ENCODE results near the gene TERT. TPM values are rescaled to one million over a fixed set of nuclear protein-coding genes. Genes with fewer than 3 reads are reported as not detected.

The TERT gene
- total RNA-seq, 4 donors from 2014 or later, result not detected

DNA sequence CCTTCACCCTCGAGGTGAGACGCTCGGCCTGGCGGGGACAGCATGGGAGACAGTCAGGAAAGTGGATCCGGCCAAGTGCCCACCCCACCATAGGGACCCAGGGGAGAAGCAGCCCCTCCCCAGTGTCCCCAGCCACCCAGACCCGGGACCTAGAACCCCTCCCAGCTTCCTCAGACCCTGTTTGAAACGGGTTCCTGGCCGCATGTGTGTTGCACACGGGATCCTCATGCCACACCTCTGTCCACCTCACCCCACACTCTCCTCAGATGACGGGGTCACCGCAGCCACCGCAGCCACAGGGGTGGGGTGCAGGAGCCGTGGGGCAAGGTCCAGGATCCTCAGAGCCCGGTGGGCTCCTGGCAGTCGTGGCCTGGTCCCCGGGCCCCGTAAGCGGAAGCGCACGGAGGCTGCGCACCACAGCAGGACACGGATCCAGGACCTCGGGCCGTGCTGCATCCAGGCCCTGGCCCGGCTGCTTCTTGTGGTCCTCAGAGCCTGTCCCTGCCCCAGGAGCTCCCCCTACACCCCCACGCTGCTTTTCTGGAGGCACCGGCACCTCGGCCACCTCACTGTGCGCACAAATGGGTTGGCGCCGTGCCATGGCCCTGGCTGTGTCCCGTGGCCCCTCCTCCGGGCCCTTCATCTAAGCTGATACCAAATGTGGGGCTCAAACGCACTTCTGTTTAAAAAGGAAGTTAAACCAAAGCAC lies 15.3 kb downstream of the TERT start:
- Histone ChIP-seq H3K4me1 (no peaks in the 10 kb centered on the region), H3K27me3 (peaks cover 8% of the 10 kb centered on the region), H3K9me3 (peaks cover 0 to 6% (median 0%) of the 10 kb centered on the region in 3 donors), H3K36me3 (no peaks in the 10 kb centered on the region), H3K27ac (no peak overlapping the region), H3K4me3 (no peak overlapping the region)
- TF ChIP-seq POLR2A (IDR thresholded peaks at IDR 0.05) (no peak), POLR2AphosphoS5 (IDR thresholded peaks at IDR 0.05) (no peak)
- ATAC-seq, result no peak
- 93% methylated on average over 5 of the region's 34 CpGs; no CpG with 5 or more reads in 1 of the 2 donors for WGBS, 2 donors (ENCODE audit: low coverage in 1 of 2)

DNA sequence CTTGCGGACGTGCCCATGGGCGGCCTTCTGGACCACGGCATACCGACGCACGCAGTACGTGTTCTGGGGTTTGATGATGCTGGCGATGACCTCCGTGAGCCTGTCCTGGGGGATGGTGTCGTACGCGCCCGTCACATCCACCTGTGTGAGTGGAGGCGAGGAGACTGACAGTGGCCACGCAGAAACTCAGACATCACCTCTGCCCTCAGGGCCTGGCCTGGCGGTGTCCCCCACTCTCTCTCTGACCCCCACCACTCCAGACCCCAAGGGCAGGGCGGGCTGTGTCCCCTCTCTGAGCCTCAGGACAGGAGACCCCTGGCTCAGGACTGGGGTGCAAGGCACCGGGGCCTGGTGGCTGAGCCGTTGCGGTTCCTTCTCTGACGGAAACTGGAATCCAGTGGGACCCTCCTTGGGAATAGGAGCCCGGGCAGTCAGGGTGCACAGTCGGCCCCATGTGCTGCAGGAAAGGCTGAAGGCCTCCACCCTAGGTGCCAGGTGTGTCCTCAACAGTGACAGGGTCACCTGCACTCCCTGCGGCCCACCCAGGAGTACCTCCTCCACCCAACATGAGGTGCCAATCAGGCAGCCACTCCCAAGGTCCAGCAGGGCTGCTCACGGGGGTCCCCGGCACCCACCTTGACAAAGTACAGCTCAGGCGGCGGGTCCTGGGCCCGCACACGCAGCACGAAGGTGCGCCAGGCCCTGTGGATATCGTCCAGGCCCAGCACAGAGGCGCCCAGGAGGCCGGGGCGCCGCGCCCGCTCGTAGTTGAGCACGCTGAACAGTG lies 16.0 kb downstream of the TERT start:
- H3K27me3 ChIP-seq, result peaks cover 15% of the 10 kb centered on the region
- no peak for TF ChIP-seq POLR2AphosphoS5 (IDR thresholded peaks at IDR 0.05)
- no peak for TF ChIP-seq POLR2A (IDR thresholded peaks at IDR 0.05)
- TF ChIP-seq EP300 (IDR thresholded peaks at IDR 0.05), result no peak
- TF ChIP-seq, protein P1, sequence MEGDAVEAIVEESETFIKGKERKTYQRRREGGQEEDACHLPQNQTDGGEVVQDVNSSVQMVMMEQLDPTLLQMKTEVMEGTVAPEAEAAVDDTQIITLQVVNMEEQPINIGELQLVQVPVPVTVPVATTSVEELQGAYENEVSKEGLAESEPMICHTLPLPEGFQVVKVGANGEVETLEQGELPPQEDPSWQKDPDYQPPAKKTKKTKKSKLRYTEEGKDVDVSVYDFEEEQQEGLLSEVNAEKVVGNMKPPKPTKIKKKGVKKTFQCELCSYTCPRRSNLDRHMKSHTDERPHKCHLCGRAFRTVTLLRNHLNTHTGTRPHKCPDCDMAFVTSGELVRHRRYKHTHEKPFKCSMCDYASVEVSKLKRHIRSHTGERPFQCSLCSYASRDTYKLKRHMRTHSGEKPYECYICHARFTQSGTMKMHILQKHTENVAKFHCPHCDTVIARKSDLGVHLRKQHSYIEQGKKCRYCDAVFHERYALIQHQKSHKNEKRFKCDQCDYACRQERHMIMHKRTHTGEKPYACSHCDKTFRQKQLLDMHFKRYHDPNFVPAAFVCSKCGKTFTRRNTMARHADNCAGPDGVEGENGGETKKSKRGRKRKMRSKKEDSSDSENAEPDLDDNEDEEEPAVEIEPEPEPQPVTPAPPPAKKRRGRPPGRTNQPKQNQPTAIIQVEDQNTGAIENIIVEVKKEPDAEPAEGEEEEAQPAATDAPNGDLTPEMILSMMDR (IDR thresholded peaks at IDR 0.05), result no peak
- H3K27ac ChIP-seq, result no peak overlapping the region
- WGBS, 2 donors (ENCODE audit: low coverage in 1 of 2), result 100% methylated on average over 1 of the region's 42 CpGs; no CpG with 5 or more reads in 1 of the 2 donors
- no peaks in the 10 kb centered on the region for H3K36me3 ChIP-seq
- H3K4me1 ChIP-seq, result no peaks in the 10 kb centered on the region
- no peak overlapping the region for H3K4me3 ChIP-seq
- H3K9me3 ChIP-seq, result peaks cover 0 to 6% (median 0%) of the 10 kb centered on the region in 3 donors
- no peak for ATAC-seq

DNA sequence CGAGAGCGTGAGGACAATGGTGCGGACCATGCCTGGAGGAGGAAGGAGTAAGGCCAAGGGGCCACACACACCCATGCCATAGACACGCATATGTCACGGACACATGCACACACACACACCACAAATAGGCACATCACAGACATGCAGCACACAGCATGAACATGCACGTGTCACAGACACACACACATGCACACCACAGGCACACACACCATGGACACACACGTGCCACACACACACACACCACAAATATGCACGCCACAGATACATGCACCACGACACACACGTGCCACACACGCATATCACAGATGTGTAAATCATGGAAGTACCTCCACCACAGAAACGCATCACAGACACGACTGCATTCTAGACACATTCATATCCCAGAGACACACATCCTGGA lies 16.7 kb downstream of the TERT start:
- H3K4me1 ChIP-seq, result no peaks in the 10 kb centered on the region
- peaks cover 0 to 6% (median 0%) of the 10 kb centered on the region in 3 donors for H3K9me3 ChIP-seq
- H3K27me3 ChIP-seq, result peaks cover 16% of the 10 kb centered on the region
- H3K27ac ChIP-seq, result no peak overlapping the region
- TF ChIP-seq EP300 (IDR thresholded peaks at IDR 0.05), result no peak
- no peak for TF ChIP-seq POLR2A (IDR thresholded peaks at IDR 0.05)
- TF ChIP-seq POLR2AphosphoS5 (IDR thresholded peaks at IDR 0.05), result no peak
- TF ChIP-seq, protein P1 (IDR thresholded peaks at IDR 0.05), result no peak
- ATAC-seq, result no peak
- no peak overlapping the region for H3K4me3 ChIP-seq
- no peaks in the 10 kb centered on the region for H3K36me3 ChIP-seq
- WGBS, 2 donors (ENCODE audit: low coverage in 1 of 2), result 83 to 90% methylated on average over 2 to 4 of the region's 13 CpGs

- Histone ChIP-seq H3K36me3 (no peaks in the 10 kb centered on the region), H3K4me3 (no peak overlapping the region), H3K27ac (no peak overlapping the region), H3K27me3 (peaks cover 16% of the 10 kb centered on the region), H3K4me1 (no peaks in the 10 kb centered on the region), H3K9me3 (peaks cover 0 to 6% (median 0%) of the 10 kb centered on the region in 3 donors)
- no peak for TF ChIP-seq EP300 (IDR thresholded peaks at IDR 0.05)
- TF ChIP-seq, protein P1 (IDR thresholded peaks at IDR 0.05), result no peak
- no CpG with 5 or more reads among the region's 10 CpGs for WGBS, 2 donors (ENCODE audit: low coverage in 1 of 2)
- ATAC-seq, result no peak
Measured at GRCh38 chr5:1277781-1278180, 17.1 kb downstream of the TERT start.

DNA sequence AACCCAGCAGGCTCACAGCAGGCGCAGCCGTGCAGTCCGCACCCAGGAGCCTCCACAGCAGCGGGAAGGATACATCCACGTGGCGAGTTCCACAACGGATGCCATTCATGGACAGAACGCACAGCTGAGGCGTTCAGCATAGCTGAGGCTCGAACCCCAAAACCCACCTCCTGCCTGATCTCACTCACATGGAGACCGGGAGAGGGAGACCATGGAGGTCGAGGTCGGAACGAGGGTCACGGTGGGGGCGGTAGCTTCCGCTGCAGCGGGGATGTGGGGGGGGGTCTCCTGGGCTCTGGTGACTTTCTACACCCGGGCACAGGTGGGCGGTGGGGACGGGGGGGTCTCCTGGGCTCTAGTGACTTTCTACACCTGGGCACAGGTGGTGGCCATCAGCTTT lies 17.5 kb downstream of the TERT start:
- H3K4me1 ChIP-seq, result no peaks in the 10 kb centered on the region
- H3K27ac ChIP-seq, result no peak overlapping the region
- no peak overlapping the region for H3K4me3 ChIP-seq
- peaks cover 0 to 6% (median 0%) of the 10 kb centered on the region in 3 donors for H3K9me3 ChIP-seq
- peaks cover 16% of the 10 kb centered on the region for H3K27me3 ChIP-seq
- TF ChIP-seq POLR2A (IDR thresholded peaks at IDR 0.05) (no peak), POLR2AphosphoS5 (IDR thresholded peaks at IDR 0.05) (no peak), EP300 (IDR thresholded peaks at IDR 0.05) (no peak)
- TF ChIP-seq, protein P1 (IDR thresholded peaks at IDR 0.05), result no peak
- ATAC-seq, result no peak
- 85% methylated on average over 15 of the region's 21 CpGs; no CpG with 5 or more reads in 1 of the 2 donors for WGBS, 2 donors (ENCODE audit: low coverage in 1 of 2)
- H3K36me3 ChIP-seq, result no peaks in the 10 kb centered on the region

All from gastroesophageal sphincter (tissue), 4 donors.